Endothelial cell of umbilical vein (primary cell): Measurements from ENCODE around the gene KCNC1. TPM values are rescaled to one million over a fixed set of nuclear protein-coding genes. Genes with fewer than 3 reads are reported as not detected.

Experiments
- BruUV-seq: library from RNA; stranded (reverse); fragments of 400-500 nt; replicated peaks from 2 replicates; lab custom pipeline; 2021; lab: Mats Ljungman, UMichigan
- CTCF ChIA-PET: fragments of 300-600, 350-600 bp; sonication (Branson Sonifier 250); formaldehyde crosslinking; loops from one replicate; lab custom pipeline; 2021; ENCODE audit warnings: antibody characterized with exemption, inconsistent platforms; lab: Charles Lee
- POLR2A ChIA-PET: fragments of 300-600, 350-600 bp; sonication (Branson Sonifier 250); formaldehyde crosslinking; loops from one replicate; lab custom pipeline; 2021; ENCODE audit warnings: antibody characterized with exemption, inconsistent platforms; lab: Charles Lee
- DNase-seq: peaks from one replicate; pipeline ENCODE4 v3.0.0-alpha.2; 2011; ENCODE audit warnings: low read depth, low spot score
- FAIRE-seq: peaks from 2 replicates; lab custom pipeline; 2011; peaks lifted over from hg19 to GRCh38; lab: Jason Lieb, UNC
- H2AFZ ChIP-seq: 2 replicates; pipeline ENCODE4 v1.6.0; 2012; ENCODE audit warnings: low read depth, low read length, control low read depth, inconsistent platforms
- H3K27ac ChIP-seq: 2 replicates; pipeline ENCODE4 v1.5.1; 2011; ENCODE audit warnings: low read depth, mild to moderate bottlenecking, control low read depth, low read length, moderate library complexity; ENCODE audit not compliant: insufficient read depth
- H3K27me3 ChIP-seq, 2 experiments: 2 replicates each; pipeline versions ENCODE4 v1.6.0 to v1.6.1; 2011; ENCODE audit warnings: low read length in 2 of 2, mixed read lengths in 1 of 2; ENCODE audit not compliant: control insufficient read depth in 2 of 2, insufficient read depth in 2 of 2
- H3K36me3 ChIP-seq, 2 experiments: 2 replicates in 1 of 2; 3 replicates in 1 of 2; pipeline ENCODE4 v1.5.1; 2011; ENCODE audit warnings: low read length in 2 of 2, mild to moderate bottlenecking in 1 of 2, moderate library complexity in 1 of 2; ENCODE audit not compliant: control insufficient read depth in 2 of 2, insufficient read depth in 2 of 2; ENCODE audit errors: extremely low read depth in 1 of 2
- H3K4me1 ChIP-seq: 3 replicates; pipeline ENCODE4 v1.5.1; 2011; ENCODE audit warnings: mild to moderate bottlenecking, low read length; ENCODE audit not compliant: control insufficient read depth, insufficient read depth; ENCODE audit errors: extremely low read depth
- H3K4me2 ChIP-seq: 2 replicates; pipeline ENCODE4 v1.6.1; 2011; ENCODE audit warnings: low read length, control low read depth, mixed read lengths; ENCODE audit not compliant: insufficient read depth
- H3K4me3 ChIP-seq, 3 experiments: fragments of 200-600 bp in 1 of 3; sonication (generic), shearing (Covaris generic) in 1 of 3; replicated peaks in 1 of 3; 2 replicates each; pipeline ENCODE4 v1.5.1; 2011 to 2016; ENCODE audit warnings: control low read depth in 3 of 3, low read length in 3 of 3, mild to moderate bottlenecking in 2 of 3, inconsistent platforms in 1 of 3, low read depth in 1 of 3, moderate library complexity in 1 of 3; ENCODE audit not compliant: insufficient read depth in 1 of 3
- H3K79me2 ChIP-seq: 2 replicates; pipeline ENCODE4 v1.6.0; 2012; ENCODE audit warnings: low read length, inconsistent platforms; ENCODE audit not compliant: control insufficient read depth, insufficient read depth
- H3K9ac ChIP-seq: replicated peaks from 2 replicates; pipeline ENCODE3; 2011; ENCODE audit warnings: low read length, control low read depth; ENCODE audit not compliant: insufficient read depth; ENCODE audit errors: extremely low read depth
- H3K9me1 ChIP-seq: replicated peaks from 3 replicates; pipeline ENCODE4 v1.6.0; 2011; ENCODE audit warnings: mild to moderate bottlenecking, low read length; ENCODE audit not compliant: control insufficient read depth, insufficient read depth; ENCODE audit errors: extremely low read depth
- H3K9me3 ChIP-seq: replicated peaks from 2 replicates; pipeline ENCODE4 v1.5.1; 2012; ENCODE audit warnings: low read length, inconsistent platforms; ENCODE audit not compliant: control insufficient read depth, insufficient read depth
- H4K20me1 ChIP-seq: replicated peaks from 2 replicates; pipeline ENCODE3; 2011; ENCODE audit warnings: mild to moderate bottlenecking, low read length; ENCODE audit not compliant: control insufficient read depth, insufficient read depth; ENCODE audit errors: extremely low read depth
- CTCF ChIP-seq, 2 donors: IDR thresholded peaks; 1 replicate in 1 of 2; 2 replicates in 1 of 2; pipeline ENCODE4 v1.5.1; 2011; ENCODE audit warnings: low read length in 2 of 2, mild to moderate bottlenecking in 2 of 2, moderate library complexity in 2 of 2, control low read depth in 1 of 2, inconsistent platforms in 1 of 2, low read depth in 1 of 2; ENCODE audit not compliant: insufficient read depth in 1 of 2; ENCODE audit errors: extremely low read depth in 1 of 2
- EZH2 ChIP-seq: IDR thresholded peaks from 2 replicates; pipeline ENCODE4 v1.6.1; 2012; ENCODE audit warnings: borderline replicate concordance, low read depth, mild to moderate bottlenecking, moderate library complexity, low read length, inconsistent platforms; ENCODE audit not compliant: severe bottlenecking
- FOS ChIP-seq: IDR thresholded peaks from 2 replicates; pipeline ENCODE4 v1.6.1; 2011; ENCODE audit warnings: mild to moderate bottlenecking, low read length, moderate library complexity, borderline replicate concordance; ENCODE audit not compliant: insufficient read depth
- GATA2 ChIP-seq: IDR thresholded peaks from 2 replicates; pipeline ENCODE4 v1.7.0; 2011; ENCODE audit warnings: low read depth, mild to moderate bottlenecking, moderate library complexity, mixed read lengths, low read length; ENCODE audit not compliant: insufficient read length, insufficient read depth
- JUN ChIP-seq: IDR thresholded peaks from 2 replicates; pipeline ENCODE4 v1.6.1; 2011; ENCODE audit warnings: borderline replicate concordance, low read depth; ENCODE audit not compliant: insufficient read length, insufficient read depth
- MAX ChIP-seq: IDR thresholded peaks from 2 replicates; pipeline ENCODE4 v1.6.1; 2011; ENCODE audit not compliant: insufficient read depth, insufficient read length
- MYC ChIP-seq: IDR thresholded peaks from one replicate; pipeline ENCODE4 v1.6.1; 2011; ENCODE audit warnings: mild to moderate bottlenecking, low read depth, low read length
- POLR2A ChIP-seq: IDR thresholded peaks from 2 replicates; pipeline ENCODE4 v1.6.1; 2012; ENCODE audit warnings: low read depth, mild to moderate bottlenecking, control low read depth, low read length
- POLR2AphosphoS5 ChIP-seq: IDR thresholded peaks from 2 replicates; pipeline ENCODE4 v1.6.1; 2012; ENCODE audit warnings: low read depth, mild to moderate bottlenecking, control low read depth, low read length, moderate library complexity; ENCODE audit not compliant: insufficient read depth
- dilution Hi-C: fragments of 300-500 bp; cut with MboI; formaldehyde crosslinking; loops from one replicate; pipeline ENCODE4 v1.15.0; 2019; ENCODE audit warnings: low sequenced_read_pairs; ENCODE audit not compliant: extremely low pct_ligation_motif_present
- intact Hi-C: fragments of 100-400 bp; cut with micrococcal nuclease; formaldehyde crosslinking; loops from one replicate; pipeline ENCODE4 v1.10.0; 2022
- polyA plus RNA-seq, 4 experiments: library from polyadenylated mRNA; depleted of rRNA in 3 of 4; stranded (reverse) in 3 of 4; unstranded in 1 of 4; fragments of >200 nt; gene quantifications; 2 replicates each; pipeline versions ENCODE4 v1.2.1 to v1.2.3, GENCODE V29; 2011 to 2012; ENCODE audit warnings: missing spikeins in 1 of 4
- total RNA-seq: library from RNA; stranded (reverse); gene quantifications from 2 replicates; pipeline ENCODE4 v1.2.3, GENCODE V29; 2021

Gene KCNC1
- total and polyA plus RNA-seq, 2 donors (not counting 3 experiments of a cell fraction or from before 2014, with no cell fraction given): not detected

- BruUV-seq: no TSS peak
- Histone ChIP-seq H4K20me1 (no peaks in the 10 kb centered on the region), H3K9me3 (no peaks in the 10 kb centered on the region), H3K36me3 (no peaks in the 10 kb centered on the region), H3K9me1 (no peaks in the 10 kb centered on the region), H2AFZ (no peak overlapping the region), H3K4me2 (no peak overlapping the region), H3K79me2 (no peaks in the 10 kb centered on the region), H3K4me3 (no peak overlapping the region), H3K9ac (no peak overlapping the region), H3K4me1 (no peaks in the 10 kb centered on the region), H3K27me3 (no peaks in the 10 kb centered on the region), H3K27ac (no peak overlapping the region)
- TF ChIP-seq FOS: no peak
- no peak for TF ChIP-seq POLR2A
- no peak for TF ChIP-seq JUN
- no peak for TF ChIP-seq MYC
- TF ChIP-seq CTCF (IDR thresholded peaks at IDR 0.05; ENCODE audit: extremely low read depth in 1 of 2, insufficient read depth in 1 of 2, low read depth in 1 of 2, low read length in 2 of 2): no peak
- TF ChIP-seq GATA2: no peak
- no peak for TF ChIP-seq POLR2AphosphoS5
- TF ChIP-seq EZH2: no peak
- TF ChIP-seq MAX: no peak
- ChIA-PET CTCF (interaction anchor here (1.0 kb wide), 1 partner anchor 16 kb away, joined by 3 read pairs; no protein-coding TSS in a partner anchor), POLR2A (no interaction called here)
- DNase-seq (peak; percentile 13), FAIRE-seq (peak; percentile 49)
- intact Hi-C loops (no loop called here), dilution Hi-C loops (no loop called here)
Observed at GRCh38 chr11:17703951-17704350, 30.6 kb upstream of the KCNC1 start.
